ENCODE data around the gene RPS18. TPM values are rescaled to one million over a fixed set of nuclear protein-coding genes. Genes with fewer than 3 reads are reported as not detected.

RPS18 gene
- total and polyA plus RNA-seq, 2 experiments from 2014 or later: 1,924 to 2,521 TPM

- DNase-seq: no peak
- H3K36me3 ChIP-seq (ENCODE audit: low read depth): peaks cover 13% of the 10 kb centered on the region; the same call in 1 of the 2 replicates
- TF ChIP-seq EZH2 (IDR thresholded peaks at IDR 0.05; ENCODE audit: insufficient read depth, poor library complexity, severe bottlenecking): no peak
- H2AFZ ChIP-seq: peak overlapping the region; percentile 74
- H4K20me1 ChIP-seq (ENCODE audit: insufficient read depth): no peaks in the 10 kb centered on the region
- H3K4me3 ChIP-seq: peak overlapping the region; percentile 78
- peak overlapping the region; percentile 78 for H3K27ac ChIP-seq
- H3K4me1 ChIP-seq (ENCODE audit: insufficient read depth): peaks cover 32% of the 10 kb centered on the region
- peak overlapping the region; percentile 78 for H3K4me2 ChIP-seq (ENCODE audit: unreplicated experiment)
- H3F3A ChIP-seq (ENCODE audit: insufficient read depth): peaks cover 30% of the 10 kb centered on the region
- H3K27me3 ChIP-seq (replicated peaks; ENCODE audit: insufficient read depth): no peaks in the 10 kb centered on the region
- peak overlapping the region; percentile 80 for H3K9ac ChIP-seq
- in situ Hi-C loops (cut with MboI): no loop called here
- H3K79me2 ChIP-seq (ENCODE audit: insufficient read depth): peaks cover 53% of the 10 kb centered on the region
- no peaks in the 10 kb centered on the region for H3K9me3 ChIP-seq (ENCODE audit: low read depth)
- WGBS, 2 experiments (ENCODE audit: low coverage in 1 of 2, low lambda C conversion rate in 2 of 2, missing lambda C conversion rate in 2 of 2): 74 to 81% methylated on average over 8 of the region's 8 CpGs
- no peaks in the 10 kb centered on the region for H3K9me2 ChIP-seq (ENCODE audit: insufficient read depth)
These were observed 46.7 kb downstream of the RPS18 start for GRCh38 chr6:33318426-33319073.

GRCh38 chr6:33319939-33320314 is 48.1 kb downstream of the RPS18 start:
- Histone ChIP-seq H3K9me3 (ENCODE audit: low read depth) (no peaks in the 10 kb centered on the region), H3K4me2 (ENCODE audit: unreplicated experiment) (peak overlapping the region; percentile 87), H3K27ac (peak overlapping the region; percentile 77), H4K20me1 (ENCODE audit: insufficient read depth) (no peaks in the 10 kb centered on the region), H3K79me2 (ENCODE audit: insufficient read depth) (peaks cover 51% of the 10 kb centered on the region), H3K36me3 (ENCODE audit: low read depth) (peaks cover 13% of the 10 kb centered on the region; the same call in 1 of the 2 replicates), H3K27me3 (replicated peaks; ENCODE audit: insufficient read depth) (no peaks in the 10 kb centered on the region), H3K4me3 (peak overlapping the region; percentile 46; the same call in 1 of the 2 replicates), H3K9ac (peak overlapping the region; percentile 94), H3K9me2 (ENCODE audit: insufficient read depth) (no peaks in the 10 kb centered on the region), H3K4me1 (ENCODE audit: insufficient read depth) (peaks cover 28% of the 10 kb centered on the region), H2AFZ (no peak overlapping the region), H3F3A (ENCODE audit: insufficient read depth) (peaks cover 34% of the 10 kb centered on the region)
- TF ChIP-seq EZH2 (IDR thresholded peaks at IDR 0.05; ENCODE audit: insufficient read depth, poor library complexity, severe bottlenecking) (no peak), EZH2phosphoT487 (IDR thresholded peaks at IDR 0.05; ENCODE audit: insufficient read depth, low read depth) (no peak)
- in situ Hi-C loops (cut with MboI): no loop called here
- DNase-seq: no peak
- WGBS, 2 experiments (ENCODE audit: low coverage in 1 of 2, low lambda C conversion rate in 2 of 2, missing lambda C conversion rate in 2 of 2): 83% methylated on average over 3 of the region's 3 CpGs

- Histone ChIP-seq H3F3A (ENCODE audit: insufficient read depth) (peaks cover 34% of the 10 kb centered on the region), H3K36me3 (ENCODE audit: low read depth) (peaks cover 13% of the 10 kb centered on the region; the same call in 1 of the 2 replicates), H3K4me2 (ENCODE audit: unreplicated experiment) (peak overlapping the region; percentile 87), H3K9me2 (ENCODE audit: insufficient read depth) (no peaks in the 10 kb centered on the region), H3K27me3 (replicated peaks; ENCODE audit: insufficient read depth) (no peaks in the 10 kb centered on the region), H3K79me2 (ENCODE audit: insufficient read depth) (peaks cover 51% of the 10 kb centered on the region), H3K27ac (peak overlapping the region; percentile 77), H3K9me3 (ENCODE audit: low read depth) (no peaks in the 10 kb centered on the region), H2AFZ (no peak overlapping the region), H3K4me3 (peak overlapping the region; percentile 94; the same call in 1 of the 2 replicates), H4K20me1 (ENCODE audit: insufficient read depth) (no peaks in the 10 kb centered on the region), H3K4me1 (ENCODE audit: insufficient read depth) (peaks cover 26% of the 10 kb centered on the region), H3K9ac (peak overlapping the region; percentile 94)
- WGBS, 2 experiments (ENCODE audit: low coverage in 1 of 2, low lambda C conversion rate in 2 of 2, missing lambda C conversion rate in 2 of 2): 62 to 67% methylated on average over 32 of the region's 32 CpGs
- DNase-seq: peak; percentile 94
- TF ChIP-seq EZH2phosphoT487 (IDR thresholded peaks at IDR 0.05; ENCODE audit: insufficient read depth, low read depth): no peak
- no peak for TF ChIP-seq EZH2 (IDR thresholded peaks at IDR 0.05; ENCODE audit: insufficient read depth, poor library complexity, severe bottlenecking)
- in situ Hi-C loops (cut with MboI): no loop called here
These were observed 48.7 kb downstream of the RPS18 start for GRCh38 chr6:33320315-33321181.

GRCh38 chr6:33321227-33321626 is 49.4 kb downstream of the RPS18 start:
- H3K9me2 ChIP-seq (ENCODE audit: insufficient read depth): no peaks in the 10 kb centered on the region
- peaks cover 13% of the 10 kb centered on the region; the same call in 1 of the 2 replicates for H3K36me3 ChIP-seq (ENCODE audit: low read depth)
- WGBS, 2 experiments (ENCODE audit: low coverage in 1 of 2, low lambda C conversion rate in 2 of 2, missing lambda C conversion rate in 2 of 2): 69 to 81% methylated on average over 8 to 9 of the region's 9 CpGs
- peak overlapping the region; percentile 77 for H3K27ac ChIP-seq
- in situ Hi-C loops (cut with MboI): no loop called here
- DNase-seq: no peak
- no peaks in the 10 kb centered on the region for H3K27me3 ChIP-seq (replicated peaks; ENCODE audit: insufficient read depth)
- H3K79me2 ChIP-seq (ENCODE audit: insufficient read depth): peaks cover 51% of the 10 kb centered on the region
- no peaks in the 10 kb centered on the region for H4K20me1 ChIP-seq (ENCODE audit: insufficient read depth)
- H3K4me3 ChIP-seq: peak overlapping the region; percentile 94; the same call in 1 of the 2 replicates
- H3F3A ChIP-seq (ENCODE audit: insufficient read depth): peaks cover 34% of the 10 kb centered on the region
- H3K4me2 ChIP-seq (ENCODE audit: unreplicated experiment): peak overlapping the region; percentile 87
- peak overlapping the region; percentile 94; the same call in 1 of the 2 replicates for H3K9ac ChIP-seq
- TF ChIP-seq EZH2phosphoT487 (IDR thresholded peaks at IDR 0.05; ENCODE audit: insufficient read depth, low read depth): no peak
- no peak for TF ChIP-seq EZH2 (IDR thresholded peaks at IDR 0.05; ENCODE audit: insufficient read depth, poor library complexity, severe bottlenecking)
- H2AFZ ChIP-seq: no peak overlapping the region
- H3K9me3 ChIP-seq (ENCODE audit: low read depth): no peaks in the 10 kb centered on the region
- peaks cover 26% of the 10 kb centered on the region for H3K4me1 ChIP-seq (ENCODE audit: insufficient read depth)
